Esophagus squamous epithelium (tissue), 4 donors: ENCODE measurements around the gene APOBEC3C.

Experiments used
- CTCF ChIP-seq, 6 experiments: fragments of 450-650 bp in 4 of 6; fragments of 200-600 bp in 2 of 6; sonication (generic) in 2 of 6; IDR thresholded peaks; one replicate each; pipeline ENCODE4 v1.5.1; 2016 to 2019; ENCODE audit warnings: antibody characterized with exemption in 6 of 6, mild to moderate bottlenecking in 4 of 6, moderate library complexity in 4 of 6
- POLR2A ChIP-seq, 4 donors: fragments of 450-650 bp; IDR thresholded peaks; one replicate each; pipeline ENCODE4 v1.6.1; 2017; ENCODE audit warnings: antibody characterized with exemption in 4 of 4, mild to moderate bottlenecking in 4 of 4, moderate library complexity in 3 of 4

- TF ChIP-seq POLR2A (IDR thresholded peaks at IDR 0.05) (no peak), CTCF (IDR thresholded peaks at IDR 0.05) (no peak)
These were observed 47.7 kb upstream of the APOBEC3C start for GRCh38 chr22:38966380-38966702.
